ENCODE measurements around the gene PCDHB2. TPM values are rescaled to one million over a fixed set of nuclear protein-coding genes. Genes with fewer than 3 reads are reported as not detected.
"Not testable (repeated sequence)": the region's sequence is repeated elsewhere in the genome, so short reads cannot be mapped to it uniquely, and the experiment has no call there.

Gene PCDHB2
- polyA plus RNA-seq, 1 experiment = 0.86 TPM

- POLR2A ChIA-PET = no interaction called here
- DNase-seq (ENCODE audit: low read depth, low spot score) = no peak
- CTCF ChIA-PET = no interaction called here
Observed at GRCh38 chr5:141101059-141101458, 6.6 kb downstream of the PCDHB2 start.

DNA sequence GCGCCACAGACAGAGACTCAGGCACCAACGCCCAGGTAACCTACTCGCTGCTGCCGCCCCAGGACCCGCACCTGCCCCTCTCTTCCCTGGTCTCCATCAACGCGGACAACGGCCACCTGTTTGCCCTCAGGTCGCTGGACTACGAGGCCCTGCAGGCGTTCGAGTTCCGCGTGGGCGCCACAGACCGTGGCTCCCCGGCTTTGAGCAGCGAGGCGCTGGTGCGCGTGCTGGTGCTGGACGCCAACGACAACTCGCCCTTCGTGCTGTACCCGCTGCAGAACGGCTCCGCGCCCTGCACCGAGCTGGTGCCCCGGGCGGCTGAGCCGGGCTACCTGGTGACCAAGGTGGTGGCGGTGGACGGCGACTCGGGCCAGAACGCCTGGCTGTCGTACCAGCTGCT is 7.7 kb downstream of the PCDHB2 start:
- H3K27ac ChIP-seq (ENCODE audit: low read depth, low read length); H3K27me3 ChIP-seq (ENCODE audit: control insufficient read depth, insufficient read depth, low read length); H3K4me3 ChIP-seq (ENCODE audit: low read depth, low read length); CTCF ChIA-PET; DNase-seq (ENCODE audit: low read depth, low spot score); POLR2A ChIA-PET: not testable (repeated sequence)
- H3K9me3 ChIP-seq (ENCODE audit: control insufficient read depth, insufficient read depth, low read length) = peaks cover 23% of the 10 kb centered on the region

More at GRCh38 chr5:141101059-141101458, 6.6 kb downstream of the PCDHB2 start:
- TF ChIP-seq, protein P1, sequence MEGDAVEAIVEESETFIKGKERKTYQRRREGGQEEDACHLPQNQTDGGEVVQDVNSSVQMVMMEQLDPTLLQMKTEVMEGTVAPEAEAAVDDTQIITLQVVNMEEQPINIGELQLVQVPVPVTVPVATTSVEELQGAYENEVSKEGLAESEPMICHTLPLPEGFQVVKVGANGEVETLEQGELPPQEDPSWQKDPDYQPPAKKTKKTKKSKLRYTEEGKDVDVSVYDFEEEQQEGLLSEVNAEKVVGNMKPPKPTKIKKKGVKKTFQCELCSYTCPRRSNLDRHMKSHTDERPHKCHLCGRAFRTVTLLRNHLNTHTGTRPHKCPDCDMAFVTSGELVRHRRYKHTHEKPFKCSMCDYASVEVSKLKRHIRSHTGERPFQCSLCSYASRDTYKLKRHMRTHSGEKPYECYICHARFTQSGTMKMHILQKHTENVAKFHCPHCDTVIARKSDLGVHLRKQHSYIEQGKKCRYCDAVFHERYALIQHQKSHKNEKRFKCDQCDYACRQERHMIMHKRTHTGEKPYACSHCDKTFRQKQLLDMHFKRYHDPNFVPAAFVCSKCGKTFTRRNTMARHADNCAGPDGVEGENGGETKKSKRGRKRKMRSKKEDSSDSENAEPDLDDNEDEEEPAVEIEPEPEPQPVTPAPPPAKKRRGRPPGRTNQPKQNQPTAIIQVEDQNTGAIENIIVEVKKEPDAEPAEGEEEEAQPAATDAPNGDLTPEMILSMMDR (IDR thresholded peaks at IDR 0.05; ENCODE audit: low read depth, low read length) = no peak
- Histone ChIP-seq H3K27me3 (ENCODE audit: control insufficient read depth, insufficient read depth, low read length) (no peaks in the 10 kb centered on the region), H3K9me3 (ENCODE audit: control insufficient read depth, insufficient read depth, low read length) (peaks cover 28% of the 10 kb centered on the region), H3K27ac (ENCODE audit: low read depth, low read length) (no peak overlapping the region), H3K4me3 (ENCODE audit: low read depth, low read length) (no peak overlapping the region)

- peaks cover 23% of the 10 kb centered on the region for H3K9me3 ChIP-seq (ENCODE audit: control insufficient read depth, insufficient read depth, low read length)
- H3K4me3 ChIP-seq (ENCODE audit: low read depth, low read length); H3K27me3 ChIP-seq (ENCODE audit: control insufficient read depth, insufficient read depth, low read length); POLR2A ChIA-PET; H3K27ac ChIP-seq (ENCODE audit: low read depth, low read length); CTCF ChIA-PET; DNase-seq (ENCODE audit: low read depth, low spot score): not testable (repeated sequence)
Observed at GRCh38 chr5:141102471-141102870, 8.1 kb downstream of the PCDHB2 start.

- Histone ChIP-seq H3K4me3 (ENCODE audit: low read depth, low read length) (no peak overlapping the region), H3K9me3 (ENCODE audit: control insufficient read depth, insufficient read depth, low read length) (peaks cover 31% of the 10 kb centered on the region), H3K27me3 (ENCODE audit: control insufficient read depth, insufficient read depth, low read length) (no peaks in the 10 kb centered on the region), H3K27ac (ENCODE audit: low read depth, low read length) (no peak overlapping the region)
- DNase-seq (ENCODE audit: low read depth, low spot score) = no peak
- ChIA-PET POLR2A (no interaction called here), CTCF (interaction anchor here (0.6 kb wide), 1 partner anchor 225 kb away, joined by 4 read pairs; the partner anchor contains the start of gene PCDHGA1)
- TF ChIP-seq, protein P1 (IDR thresholded peaks at IDR 0.05; ENCODE audit: low read depth, low read length) = no peak
Observed at GRCh38 chr5:141105350-141105749, 10.9 kb downstream of the PCDHB2 start.

DNA sequence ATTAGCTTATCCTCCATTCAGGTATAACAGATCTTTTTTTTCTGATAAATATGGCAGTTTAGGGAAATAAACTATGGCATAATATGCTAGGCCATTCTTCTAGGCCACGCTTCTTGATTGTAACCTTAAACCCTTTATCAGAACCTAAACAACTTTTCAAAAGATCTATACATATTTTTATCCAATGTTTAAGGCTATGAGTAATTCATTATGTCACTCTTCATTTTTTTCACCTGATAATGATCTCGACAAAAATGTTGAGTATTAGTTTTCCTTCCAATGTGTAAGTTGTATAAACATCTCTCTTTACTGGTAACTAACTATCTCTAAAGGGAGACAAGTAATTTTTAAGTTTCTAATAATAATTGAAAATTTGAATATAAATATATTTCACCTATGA is 24.8 kb downstream of the PCDHB2 start:
- TF ChIP-seq, protein P1 (IDR thresholded peaks at IDR 0.05; ENCODE audit: low read depth, low read length) = no peak
- no peak overlapping the region for H3K27ac ChIP-seq (ENCODE audit: low read depth, low read length)
- CTCF ChIA-PET = no interaction called here

GRCh38 chr5:141121563-141121962 is 27.1 kb downstream of the PCDHB2 start, which contains the start of gene PCDHB4:
TSS of gene PCDHB4 (plus strand) at chr5:141121818. CDS start at chr5:141121999, 181 bp downstream.
- POLR2A ChIA-PET = no interaction called here

More for the DNA sequence above, 24.8 kb downstream of the PCDHB2 start:
- POLR2A ChIA-PET = no interaction called here
- DNase-seq (ENCODE audit: low read depth, low spot score) = no peak
- Histone ChIP-seq H3K9me3 (ENCODE audit: control insufficient read depth, insufficient read depth, low read length) (peaks cover 25% of the 10 kb centered on the region), H3K27me3 (ENCODE audit: control insufficient read depth, insufficient read depth, low read length) (no peaks in the 10 kb centered on the region), H3K4me3 (ENCODE audit: low read depth, low read length) (no peak overlapping the region)

More at GRCh38 chr5:141121563-141121962, 27.1 kb downstream of the PCDHB2 start, which contains the start of gene PCDHB4:
- TF ChIP-seq, protein P1 (IDR thresholded peaks at IDR 0.05; ENCODE audit: low read depth, low read length) = no peak
- H3K27me3 ChIP-seq (ENCODE audit: control insufficient read depth, insufficient read depth, low read length) = no peaks in the 10 kb centered on the region
- CTCF ChIA-PET = no interaction called here
- H3K9me3 ChIP-seq (ENCODE audit: control insufficient read depth, insufficient read depth, low read length) = peaks cover 28% of the 10 kb centered on the region
- no peak for DNase-seq (ENCODE audit: low read depth, low spot score)
- no peak within 1 kb of the TSS for H3K27ac ChIP-seq (ENCODE audit: low read depth, low read length)
- no peak within 1 kb of the TSS for H3K4me3 ChIP-seq (ENCODE audit: low read depth, low read length)

Measured in AG04450 (cell line).